ENCODE measurements around the gene PLCL1.

DNA sequence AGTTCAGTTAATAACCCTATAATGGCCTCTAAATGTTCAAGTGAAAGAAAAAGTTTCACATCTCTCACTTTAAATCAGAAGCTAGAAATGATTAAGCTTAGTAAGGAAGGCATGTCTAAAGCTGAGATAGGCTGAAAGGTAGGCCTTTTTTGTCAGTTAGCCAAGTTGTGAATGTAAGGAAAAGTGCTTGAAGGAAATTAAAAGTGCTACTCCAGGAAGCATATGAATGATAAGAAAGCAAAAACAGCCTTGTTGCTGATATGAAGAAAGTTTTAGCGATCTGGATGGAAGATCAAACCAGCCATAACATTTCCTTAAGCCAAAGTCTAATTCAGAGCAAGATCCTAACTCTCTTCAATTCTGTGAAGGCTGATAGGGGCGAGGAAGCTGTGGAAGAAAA lies 10.1 kb downstream of the PLCL1 start:
- TF ChIP-seq POLR2A (IDR thresholded peaks at IDR 0.05) (no peak), EP300 (IDR thresholded peaks at IDR 0.05) (no peak)
